Activated CD4-positive, alpha-beta T cell treated with anti-CD3 and anti-CD28 coated beads for 36 hours (primary cell): ENCODE data around the gene FIGLA. TPM values are rescaled to one million over a fixed set of nuclear protein-coding genes. Genes with fewer than 3 reads are reported as not detected.
A peak's percentile ranks its signal among the peaks of the same experiment; 100 is the strongest.

Experiments
- ATAC-seq: fragments of 200-7000 bp; cut with Tn5 transposase; one replicate; pipeline ENCODE4 v1.10.0; 2021; ENCODE audit warnings: mild to moderate bottlenecking, moderate library complexity
- CTCF ChIA-PET: fragments of 350-600 bp; sonication (Branson Sonifier 250); formaldehyde crosslinking; loops from one replicate; lab custom pipeline; 2021; ENCODE audit warnings: antibody characterized with exemption; lab: Charles Lee
- POLR2A ChIA-PET: fragments of 350-600 bp; sonication (Branson Sonifier 250); formaldehyde crosslinking; loops from one replicate; lab custom pipeline; 2021; ENCODE audit warnings: antibody characterized with exemption, inconsistent platforms; lab: Charles Lee
- DNase-seq: peaks from one replicate; pipeline ENCODE4 v3.0.0-alpha.2; 2020
- H3K27ac Mint-ChIP-seq: one replicate; pipeline ENCODE4 v1.8.0; 2021; ENCODE audit warnings: mixed read lengths
- H3K27me3 Mint-ChIP-seq: one replicate; pipeline ENCODE4 v1.8.0; 2021; ENCODE audit warnings: mixed read lengths
- H3K36me3 Mint-ChIP-seq: one replicate; pipeline ENCODE4 v1.8.0; 2021; ENCODE audit warnings: low read depth, mixed read lengths
- H3K4me1 Mint-ChIP-seq: one replicate; pipeline ENCODE4 v1.8.0; 2021; ENCODE audit warnings: mixed read lengths
- H3K4me3 Mint-ChIP-seq: one replicate; pipeline ENCODE4 v1.8.0; 2021; ENCODE audit warnings: mild to moderate bottlenecking, moderate library complexity, mixed read lengths
- H3K9me3 Mint-ChIP-seq: one replicate; pipeline ENCODE4 v1.8.0; 2021; ENCODE audit warnings: low read depth, mixed read lengths
- intact Hi-C, 2 experiments: fragments of 100-400 bp; cut with DNase I in 1 of 2; cut with micrococcal nuclease in 1 of 2; formaldehyde crosslinking; loops; one replicate each; pipeline versions ENCODE4 v1.14.2 to v1.15.1; 2022 to 2024; cut with DNase I, micrococcal nuclease
- total RNA-seq, 2 experiments: library from RNA; stranded (reverse); gene quantifications; one replicate each; pipeline ENCODE4 v1.2.3, GENCODE V29; 2021

Gene FIGLA
- total RNA-seq, 2 experiments from 2014 or later: not detected

GRCh38 chr2:70771446-70771845 lies 19.0 kb downstream of the FIGLA start:
- H3K9me3 Mint-ChIP-seq: peaks cover 3% of the 10 kb centered on the region
- no peak overlapping the region for H3K4me3 Mint-ChIP-seq
- ChIA-PET CTCF (interaction anchor here (0.6 to 0.7 kb wide), 2 partner anchors 15 to 23 kb away, joined by 3 to 4 read pairs; no protein-coding TSS in a partner anchor), POLR2A (no interaction called here)
- H3K36me3 Mint-ChIP-seq: no peaks in the 10 kb centered on the region
- peaks cover 48% of the 10 kb centered on the region for H3K27me3 Mint-ChIP-seq
- no peak for ATAC-seq
- intact Hi-C loops: no loop called here
- H3K27ac Mint-ChIP-seq: no peak overlapping the region
- peaks cover 16% of the 10 kb centered on the region for H3K4me1 Mint-ChIP-seq
- DNase-seq: peak; percentile 25

GRCh38 chr2:70769450-70769849 lies 21.0 kb downstream of the FIGLA start:
- Mint-ChIP-seq H3K9me3 (peaks cover 3% of the 10 kb centered on the region), H3K27me3 (peaks cover 39% of the 10 kb centered on the region), H3K4me3 (no peak overlapping the region), H3K36me3 (no peaks in the 10 kb centered on the region), H3K4me1 (peaks cover 18% of the 10 kb centered on the region), H3K27ac (no peak overlapping the region)
- DNase-seq: no peak
- ATAC-seq: no peak
- ChIA-PET POLR2A (no interaction called here), CTCF (interaction anchor here (0.8 to 1.6 kb wide), 8 partner anchors 11 to 214 kb away, joined by 3 to 4 read pairs (median 4); no protein-coding TSS in a partner anchor)
- intact Hi-C loops: loop anchor here (5.0 kb wide), 3 partner anchors 112 to 467 kb away; partner anchors contain the start of genes FAM136A (in 1 of the 2) and TGFA (in 1 of the 2)

- ATAC-seq (no peak), DNase-seq (no peak)
- no peaks in the 10 kb centered on the region for H3K36me3 Mint-ChIP-seq
- peak overlapping the region; percentile 53 for H3K4me3 Mint-ChIP-seq
- peaks cover 33% of the 10 kb centered on the region for H3K27me3 Mint-ChIP-seq
- ChIA-PET CTCF (interaction anchor here (0.7 to 1.7 kb wide), 18 partner anchors 8 to 464 kb away, joined by 3 to 7 read pairs (median 4); no protein-coding TSS in a partner anchor), POLR2A (interaction anchor here (0.8 kb wide), 1 partner anchor 22 kb away, joined by 4 read pairs; the partner anchor contains the start of gene FIGLA)
- intact Hi-C loops: loop anchor here (1.0 to 5.0 kb wide), 5 partner anchors 83 to 466 kb away; partner anchors contain the start of genes FAM136A (in 1 of the 2) and TGFA (in 1 of the 2)
- H3K4me1 Mint-ChIP-seq: peaks cover 18% of the 10 kb centered on the region
- H3K9me3 Mint-ChIP-seq: peaks cover under 1% of the 10 kb centered on the region
- peak overlapping the region; percentile 29 for H3K27ac Mint-ChIP-seq
These were observed 21.8 kb downstream of the FIGLA start for GRCh38 chr2:70768590-70769085.

GRCh38 chr2:70767699-70768589 lies 22.5 kb downstream of the FIGLA start, which contains the start of gene ADD2:
Gene ADD2 (minus strand): TSS chr2:70768200. CDS start chr2:70706408, 61,792 bp downstream.
- Mint-ChIP-seq H3K27ac (peak within 1 kb of the TSS; percentile 88), H3K4me1 (peaks cover 18% of the 10 kb centered on the region), H3K36me3 (no peaks in the 10 kb centered on the region), H3K27me3 (peaks cover 26% of the 10 kb centered on the region), H3K9me3 (no peaks in the 10 kb centered on the region), H3K4me3 (peak within 1 kb of the TSS; percentile 84)
- CTCF ChIA-PET: interaction anchor here (0.7 to 1.7 kb wide), 20 partner anchors 9 to 464 kb away, joined by 3 to 7 read pairs (median 4); no protein-coding TSS in a partner anchor
- intact Hi-C loops: loop anchor here (1.0 to 5.0 kb wide), 5 partner anchors 83 to 466 kb away; partner anchors contain the start of genes FAM136A (in 1 of the 2) and TGFA (in 1 of the 2)
- peak; percentile 90 for ATAC-seq
- POLR2A ChIA-PET: interaction anchor here (0.8 kb wide), 1 partner anchor 23 kb away, joined by 4 read pairs; the partner anchor contains the start of gene FIGLA
- peak; percentile 85 for DNase-seq

GRCh38 chr2:70767079-70767698 lies 23.3 kb downstream of the FIGLA start:
- peaks cover 18% of the 10 kb centered on the region for H3K4me1 Mint-ChIP-seq
- DNase-seq: peak; percentile 45
- ATAC-seq: peak; percentile 20
- intact Hi-C loops: loop anchor here (5.0 kb wide), 3 partner anchors 110 to 465 kb away; partner anchors contain the start of genes FAM136A (in 1 of the 2) and TGFA (in 1 of the 2)
- peaks cover 25% of the 10 kb centered on the region for H3K27me3 Mint-ChIP-seq
- peak overlapping the region; percentile 84 for H3K4me3 Mint-ChIP-seq
- H3K27ac Mint-ChIP-seq: peak overlapping the region; percentile 80
- ChIA-PET CTCF (interaction anchor here (0.7 to 1.5 kb wide), 8 partner anchors 8 to 259 kb away, joined by 3 to 7 read pairs (median 4); no protein-coding TSS in a partner anchor), POLR2A (no interaction called here)
- no peaks in the 10 kb centered on the region for H3K9me3 Mint-ChIP-seq
- no peaks in the 10 kb centered on the region for H3K36me3 Mint-ChIP-seq

GRCh38 chr2:70766357-70767078 lies 23.9 kb downstream of the FIGLA start:
- no peak for DNase-seq
- intact Hi-C loops: loop anchor here (5.0 kb wide), 3 partner anchors 109 to 464 kb away; partner anchors contain the start of genes FAM136A (in 1 of the 2) and TGFA (in 1 of the 2)
- ChIA-PET CTCF (interaction anchor here (0.7 to 0.8 kb wide), 3 partner anchors 96 to 258 kb away, joined by 3 to 4 read pairs (median 4); no protein-coding TSS in a partner anchor), POLR2A (no interaction called here)
- ATAC-seq: no peak
- peak overlapping the region; percentile 80 for H3K27ac Mint-ChIP-seq
- no peaks in the 10 kb centered on the region for H3K9me3 Mint-ChIP-seq
- peak overlapping the region; percentile 75 for H3K4me3 Mint-ChIP-seq
- H3K27me3 Mint-ChIP-seq: peaks cover 23% of the 10 kb centered on the region
- peaks cover 18% of the 10 kb centered on the region for H3K4me1 Mint-ChIP-seq
- no peaks in the 10 kb centered on the region for H3K36me3 Mint-ChIP-seq

- intact Hi-C loops: loop anchor here (5.0 kb wide), 3 partner anchors 108 to 463 kb away; partner anchors contain the start of genes FAM136A (in 1 of the 2) and TGFA (in 1 of the 2)
- Mint-ChIP-seq H3K27me3 (peaks cover 23% of the 10 kb centered on the region), H3K9me3 (no peaks in the 10 kb centered on the region), H3K27ac (no peak overlapping the region), H3K4me3 (no peak overlapping the region), H3K4me1 (peaks cover 18% of the 10 kb centered on the region), H3K36me3 (no peaks in the 10 kb centered on the region)
- no peak for ATAC-seq
- ChIA-PET POLR2A (no interaction called here), CTCF (no interaction called here)
- no peak for DNase-seq
These were observed 24.9 kb downstream of the FIGLA start for GRCh38 chr2:70765507-70765906.

GRCh38 chr2:70759446-70759845 lies 31.0 kb downstream of the FIGLA start:
- POLR2A ChIA-PET: no interaction called here
- intact Hi-C loops: no loop called here
- no peaks in the 10 kb centered on the region for H3K36me3 Mint-ChIP-seq

GRCh38 chr2:70757966-70758365 lies 32.5 kb downstream of the FIGLA start:
- DNase-seq (no peak), ATAC-seq (no peak)
- no peaks in the 10 kb centered on the region for H3K36me3 Mint-ChIP-seq
- H3K27ac Mint-ChIP-seq: no peak overlapping the region
- intact Hi-C loops: loop anchor here in 1 of 2 experiments (2.0 kb wide), 1 partner anchor 21 kb away; no protein-coding TSS in a partner anchor
- no peaks in the 10 kb centered on the region for H3K9me3 Mint-ChIP-seq
- no peak overlapping the region for H3K4me3 Mint-ChIP-seq
- H3K4me1 Mint-ChIP-seq: no peaks in the 10 kb centered on the region
- H3K27me3 Mint-ChIP-seq: peaks cover 3% of the 10 kb centered on the region
- ChIA-PET POLR2A (no interaction called here), CTCF (interaction anchor here (1.0 to 1.5 kb wide), 2 partner anchors 10 to 19 kb away, joined by 3 to 7 read pairs; partner anchors contain the start of gene ADD2)

More at GRCh38 chr2:70759446-70759845, 31.0 kb downstream of the FIGLA start:
- no peaks in the 10 kb centered on the region for H3K4me1 Mint-ChIP-seq
- DNase-seq: no peak
- H3K27ac Mint-ChIP-seq: no peak overlapping the region
- no peak for ATAC-seq
- no peak overlapping the region for H3K4me3 Mint-ChIP-seq
- H3K27me3 Mint-ChIP-seq: peaks cover 3% of the 10 kb centered on the region
- H3K9me3 Mint-ChIP-seq: no peaks in the 10 kb centered on the region
- CTCF ChIA-PET: interaction anchor here (0.6 to 1.5 kb wide), 5 partner anchors 8 to 310 kb away, joined by 3 to 7 read pairs (median 3); partner anchors contain the start of gene ADD2

GRCh38 chr2:70757360-70757759 lies 33.1 kb downstream of the FIGLA start:
- no peak for DNase-seq

More at GRCh38 chr2:70757360-70757759, 33.1 kb downstream of the FIGLA start:
- ChIA-PET POLR2A (no interaction called here), CTCF (interaction anchor here (1.0 kb wide), 1 partner anchor 21 kb away, joined by 3 read pairs; no protein-coding TSS in a partner anchor)
- Mint-ChIP-seq H3K27ac (no peak overlapping the region), H3K36me3 (no peaks in the 10 kb centered on the region), H3K4me1 (no peaks in the 10 kb centered on the region), H3K27me3 (peaks cover 3% of the 10 kb centered on the region), H3K4me3 (no peak overlapping the region), H3K9me3 (no peaks in the 10 kb centered on the region)
- ATAC-seq: no peak
- intact Hi-C loops: loop anchor here in 1 of 2 experiments (2.0 kb wide), 1 partner anchor 21 kb away; no protein-coding TSS in a partner anchor
